Right atrium auricular region (tissue), 2 donors: ENCODE results near the gene PDGFC. TPM values are rescaled to one million over a fixed set of nuclear protein-coding genes. Genes with fewer than 3 reads are reported as not detected.

Experiments used
- DNase-seq: peaks from one replicate; pipeline ENCODE4 v3.0.0-alpha.2; 2019; ENCODE audit warnings: low spot score
- H3K27ac ChIP-seq, 2 donors: fragments of 200-600 bp; sonication (generic); 1 replicate in 1 of 2; 2 replicates in 1 of 2; pipeline ENCODE4 v1.5.1; 2016 to 2019
- H3K27me3 ChIP-seq, 2 donors: fragments of 200-600 bp; sonication (generic); one replicate each; pipeline versions ENCODE4 v1.5.1 to v1.6.0; 2017 to 2019
- H3K36me3 ChIP-seq: fragments of 200-600 bp; sonication (generic); one replicate; pipeline ENCODE4 v1.5.1; 2016
- H3K4me1 ChIP-seq, 2 donors: fragments of 200-600 bp; sonication (generic); one replicate each; pipeline versions ENCODE4 v1.5.1 to v1.6.0; 2017 to 2019
- H3K4me3 ChIP-seq, 2 donors: fragments of 200-600 bp; sonication (generic); 1 replicate in 1 of 2; 2 replicates in 1 of 2; pipeline ENCODE4 v1.5.1; 2017 to 2019; ENCODE audit warnings: mild to moderate bottlenecking in 1 of 2, moderate library complexity in 1 of 2
- H3K9me3 ChIP-seq, 2 donors: fragments of 200-600 bp; sonication (generic); one replicate each; pipeline ENCODE4 v1.5.1; 2019
- CTCF ChIP-seq, 2 donors: fragments of 200-600 bp; sonication (generic); IDR thresholded peaks; one replicate each; pipeline ENCODE4 v1.5.1; 2019; ENCODE audit warnings: antibody characterized with exemption in 2 of 2
- total RNA-seq, 2 donors: library from RNA; depleted of rRNA; stranded (reverse); fragments of >200 nt; gene quantifications; one replicate each; pipeline ENCODE4 v1.1.0, GENCODE V29; 2016

Gene PDGFC
- total RNA-seq, 2 donors from 2014 or later, result 17.0 to 17.1 TPM

GRCh38 chr4:156950090-156950489, 21.5 kb downstream of the PDGFC start:
- Histone ChIP-seq H3K4me1 (peaks cover 0 to 55% of the 10 kb centered on the region in 2 donors), H3K27me3 (no peaks in the 10 kb centered on the region), H3K27ac (peak overlapping the region in 1 of 2 donors; percentile 79), H3K9me3 (no peaks in the 10 kb centered on the region), H3K4me3 (no peak overlapping the region), H3K36me3 (no peaks in the 10 kb centered on the region)
- no peak for TF ChIP-seq CTCF (IDR thresholded peaks at IDR 0.05)
- DNase-seq, result no peak

- Histone ChIP-seq H3K4me3 (no peak overlapping the region), H3K27me3 (no peaks in the 10 kb centered on the region), H3K9me3 (no peaks in the 10 kb centered on the region), H3K4me1 (peaks cover 0 to 61% of the 10 kb centered on the region in 2 donors), H3K27ac (peak overlapping the region in 1 of 2 donors; percentile 79), H3K36me3 (no peaks in the 10 kb centered on the region)
- DNase-seq, result no peak
- TF ChIP-seq CTCF (IDR thresholded peaks at IDR 0.05), result no peak
Observed at GRCh38 chr4:156949373-156949814, 22.2 kb downstream of the PDGFC start.

GRCh38 chr4:156948738-156949137, 22.9 kb downstream of the PDGFC start:
- no peak for TF ChIP-seq CTCF (IDR thresholded peaks at IDR 0.05)
- DNase-seq, result no peak
- H3K9me3 ChIP-seq, result no peaks in the 10 kb centered on the region
- H3K27ac ChIP-seq, result peak overlapping the region in 1 of 2 donors; percentile 79
- H3K4me1 ChIP-seq, result peaks cover 0 to 68% of the 10 kb centered on the region in 2 donors
- H3K27me3 ChIP-seq, result no peaks in the 10 kb centered on the region
- H3K36me3 ChIP-seq, result no peaks in the 10 kb centered on the region
- H3K4me3 ChIP-seq, result no peak overlapping the region

- no peak for TF ChIP-seq CTCF (IDR thresholded peaks at IDR 0.05)
- no peaks in the 10 kb centered on the region for H3K36me3 ChIP-seq
- DNase-seq, result no peak
- peak overlapping the region in 1 of 2 donors; percentile 79 for H3K27ac ChIP-seq
- H3K9me3 ChIP-seq, result no peaks in the 10 kb centered on the region
- no peaks in the 10 kb centered on the region for H3K27me3 ChIP-seq
- peaks cover 0 to 74% of the 10 kb centered on the region in 2 donors for H3K4me1 ChIP-seq
- no peak overlapping the region for H3K4me3 ChIP-seq
Observed at GRCh38 chr4:156948133-156948532, 23.5 kb downstream of the PDGFC start.

GRCh38 chr4:156946516-156947424, 24.8 kb downstream of the PDGFC start:
- no peaks in the 10 kb centered on the region for H3K9me3 ChIP-seq
- H3K4me3 ChIP-seq, result no peak overlapping the region
- no peak for TF ChIP-seq CTCF (IDR thresholded peaks at IDR 0.05)
- peak; percentile 80 for DNase-seq
- peaks cover 0 to 73% of the 10 kb centered on the region in 2 donors for H3K4me1 ChIP-seq
- H3K27ac ChIP-seq, result peak overlapping the region; percentile 65 to 79
- no peaks in the 10 kb centered on the region for H3K27me3 ChIP-seq
- H3K36me3 ChIP-seq, result no peaks in the 10 kb centered on the region
